Choroid plexus epithelial cell (primary cell): ENCODE data around the gene CCSER1.

Experiments used
- DNase-seq: peaks from one replicate; pipeline ENCODE4 v3.0.0-alpha.2; 2010; ENCODE audit warnings: low read depth
- H3K4me3 ChIP-seq: 2 replicates; pipeline ENCODE4 v1.5.1; 2011; ENCODE audit warnings: low read depth, mild to moderate bottlenecking, control low read depth, low read length, moderate library complexity
- CTCF ChIP-seq: conservative IDR thresholded peaks from 2 replicates; pipeline ENCODE4 v1.5.1; 2011; ENCODE audit warnings: low read depth, mild to moderate bottlenecking, control low read depth, inconsistent platforms, low read length, moderate library complexity

CCSER1 gene

GRCh38 chr4:90186229-90186628 is 59.0 kb downstream of the CCSER1 start:
- no peak for DNase-seq
- no peak for TF ChIP-seq CTCF
- H3K4me3 ChIP-seq: no peak overlapping the region

- TF ChIP-seq CTCF: no peak
- H3K4me3 ChIP-seq: no peak overlapping the region
- DNase-seq: no peak
Observed at GRCh38 chr4:90187148-90187884, 60.1 kb downstream of the CCSER1 start.

GRCh38 chr4:90189178-90189577 is 62.0 kb downstream of the CCSER1 start:
- DNase-seq: no peak
- no peak for TF ChIP-seq CTCF
- no peak overlapping the region for H3K4me3 ChIP-seq

- no peak for DNase-seq
- TF ChIP-seq CTCF: no peak
- no peak overlapping the region for H3K4me3 ChIP-seq
Observed at GRCh38 chr4:90189946-90190345, 62.8 kb downstream of the CCSER1 start.

GRCh38 chr4:90190525-90190924 is 63.3 kb downstream of the CCSER1 start:
- no peak for DNase-seq
- no peak for TF ChIP-seq CTCF
- no peak overlapping the region for H3K4me3 ChIP-seq

GRCh38 chr4:90198086-90198847 is 71.1 kb downstream of the CCSER1 start:
- no peak for DNase-seq
- H3K4me3 ChIP-seq: no peak overlapping the region
- TF ChIP-seq CTCF: no peak
